Spleen (tissue), 11 donors: ENCODE measurements around the gene DNAL4. TPM values are rescaled to one million over a fixed set of nuclear protein-coding genes. Genes with fewer than 3 reads are reported as not detected.

Experiments used
- DNase-seq: peaks from one replicate; pipeline ENCODE4 v3.0.0-alpha.2; 2020
- H3K27ac ChIP-seq, 8 donors: fragments of 200-600 bp; sonication (generic) in 7 of 8; 1 replicate in 4 of 8; 2 replicates in 4 of 8; pipeline versions ENCODE4 v1.5.0 to v1.8.0; 2016 to 2021; ENCODE audit warnings: inconsistent platforms in 4 of 8, mild to moderate bottlenecking in 4 of 8, moderate library complexity in 1 of 8
- H3K27me3 ChIP-seq, 7 donors: fragments of 200-600 bp; sonication (generic) in 6 of 7; replicated peaks in 1 of 7; 1 replicate in 4 of 7; 2 replicates in 3 of 7; pipeline versions ENCODE4 v1.5.0 to v1.8.0; 2016 to 2021; ENCODE audit warnings: inconsistent platforms in 3 of 7, mild to moderate bottlenecking in 1 of 7
- H3K36me3 ChIP-seq, 6 donors: fragments of 200-600 bp; sonication (generic) in 5 of 6; 1 replicate in 4 of 6; 2 replicates in 2 of 6; pipeline versions ENCODE4 v1.5.0 to v1.8.0; 2016 to 2021; ENCODE audit warnings: inconsistent platforms in 2 of 6
- H3K4me1 ChIP-seq, 6 donors: fragments of 200-600 bp; sonication (generic) in 5 of 6; 1 replicate in 3 of 6; 2 replicates in 3 of 6; pipeline versions ENCODE4 v1.5.0 to v1.8.0; 2016 to 2021; ENCODE audit warnings: inconsistent platforms in 3 of 6
- H3K4me3 ChIP-seq, 8 donors: fragments of 200-600 bp; sonication (generic) in 7 of 8; 1 replicate in 4 of 8; 2 replicates in 4 of 8; pipeline versions ENCODE4 v1.5.0 to v1.8.0; 2016 to 2021; ENCODE audit warnings: inconsistent platforms in 4 of 8, mild to moderate bottlenecking in 4 of 8, moderate library complexity in 2 of 8
- H3K9me3 ChIP-seq, 8 donors: fragments of 200-600 bp; sonication (generic) in 7 of 8; 1 replicate in 4 of 8; 2 replicates in 4 of 8; pipeline versions ENCODE4 v1.5.0 to v1.8.0; 2016 to 2021; ENCODE audit warnings: inconsistent platforms in 4 of 8
- POLR2A ChIP-seq, 3 donors: fragments of 450-650 bp; IDR thresholded peaks; one replicate each; pipeline ENCODE4 v1.5.1; 2017; ENCODE audit warnings: antibody characterized with exemption in 3 of 3, mild to moderate bottlenecking in 1 of 3
- POLR2AphosphoS5 ChIP-seq, 3 donors: sonication (generic); formaldehyde crosslinking; IDR thresholded peaks; one replicate each; pipeline ENCODE4 v1.5.1; 2017; ENCODE audit warnings: antibody characterized with exemption in 3 of 3
- WGBS, 5 donors: extraction: QIAGEN DNeasy Blood & Tissue Kit in 3 of 5; methylation state at CpG; one replicate each; pipeline versions ENCODE4 v1.1.5 to v1.1.7; 2013 to 2018; 5-methylcytosine and 5-hydroxymethylcytosine counted together
- intact Hi-C: fragments of 100-400 bp; cut with DNase I; formaldehyde crosslinking; loops from one replicate; pipeline ENCODE4 v1.15.0; 2023; ENCODE audit warnings: low total_unique reads
- polyA plus RNA-seq, 3 donors: library from polyadenylated mRNA; stranded (reverse); fragments of 200-250 nt; gene quantifications; one replicate each; pipeline ENCODE4 v1.2.1, GENCODE V29; 2013
- total RNA-seq, 7 donors: library from RNA; depleted of rRNA in 3 of 7; stranded (reverse); fragments of >200 nt in 3 of 7; fragmentation: NEBNext Ultra II Directional in 4 of 7; extraction: Animal tissue kit (Norgen Biotek cat#: 25700) in 4 of 7; gene quantifications; one replicate each; pipeline versions ENCODE4 v1.1.0 to v1.2.1, GENCODE V29; 2016 to 2021
- TF ChIP-seq, protein P1 (sequence below), 11 experiments: fragments of 200-600 bp in 7 of 11; fragments of 450-650 bp in 4 of 11; sonication (generic) in 4 of 11; IDR thresholded peaks in 8 of 11; conservative IDR thresholded peaks in 3 of 11; 1 replicate in 7 of 11; 2 replicates in 4 of 11; pipeline versions ENCODE4 v1.4.0 to v1.8.0; 2016 to 2021; ENCODE audit warnings: antibody characterized with exemption in 11 of 11, inconsistent platforms in 4 of 11, mild to moderate bottlenecking in 1 of 11
- donor health status: healthy with polysubstance abuse.
- donor health status: DM: no; HTN: no; CAD: no; lungs with moderate emphysema.
- donor health status: DM: no; HTN: no; CAD: no.
- donor health status: Bipolar disorder and iron deficiency.
- donor health status: healthy.
- donor health status: DM: no; HTN: no; CAD: no.
- donor health status: DM: yes; HTN: yes; CAD: no.

DNAL4 gene
- total and polyA plus RNA-seq, 10 donors: 8.6 to 17.6 (median 12.5) TPM

DNA sequence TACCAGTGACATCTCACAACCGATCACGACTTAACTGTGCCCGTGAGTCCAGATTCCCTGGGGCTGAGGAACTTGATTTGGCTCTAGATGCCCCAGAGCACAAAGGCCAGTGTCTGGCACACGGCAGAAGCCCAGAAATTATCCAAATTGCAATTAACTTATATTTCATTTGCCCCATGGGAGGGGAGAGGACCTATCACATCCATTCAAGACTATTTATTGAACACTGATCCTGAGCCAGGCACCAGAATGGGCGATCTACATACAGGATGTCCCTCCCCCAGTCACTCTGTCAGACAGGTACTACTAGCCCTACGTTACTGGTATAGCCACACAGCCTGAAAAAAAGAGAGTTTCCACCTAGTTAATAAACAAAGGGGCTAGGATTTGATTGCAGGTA lies 5.1 kb downstream of the DNAL4 start:
- H3K4me1 ChIP-seq: peaks cover 12 to 47% (median 32%) of the 10 kb centered on the region in 6 donors
- 60 to 74% (median 67%) methylated on average over 6 of the region's 6 CpGs for WGBS, 5 donors
- no peak for DNase-seq
- H3K9me3 ChIP-seq: no peaks in the 10 kb centered on the region
- peak overlapping the region in 7 of 8 donors; percentile 49 to 77 (median 73) for H3K27ac ChIP-seq
- H3K27me3 ChIP-seq: no peaks in the 10 kb centered on the region
- TF ChIP-seq, protein P1, sequence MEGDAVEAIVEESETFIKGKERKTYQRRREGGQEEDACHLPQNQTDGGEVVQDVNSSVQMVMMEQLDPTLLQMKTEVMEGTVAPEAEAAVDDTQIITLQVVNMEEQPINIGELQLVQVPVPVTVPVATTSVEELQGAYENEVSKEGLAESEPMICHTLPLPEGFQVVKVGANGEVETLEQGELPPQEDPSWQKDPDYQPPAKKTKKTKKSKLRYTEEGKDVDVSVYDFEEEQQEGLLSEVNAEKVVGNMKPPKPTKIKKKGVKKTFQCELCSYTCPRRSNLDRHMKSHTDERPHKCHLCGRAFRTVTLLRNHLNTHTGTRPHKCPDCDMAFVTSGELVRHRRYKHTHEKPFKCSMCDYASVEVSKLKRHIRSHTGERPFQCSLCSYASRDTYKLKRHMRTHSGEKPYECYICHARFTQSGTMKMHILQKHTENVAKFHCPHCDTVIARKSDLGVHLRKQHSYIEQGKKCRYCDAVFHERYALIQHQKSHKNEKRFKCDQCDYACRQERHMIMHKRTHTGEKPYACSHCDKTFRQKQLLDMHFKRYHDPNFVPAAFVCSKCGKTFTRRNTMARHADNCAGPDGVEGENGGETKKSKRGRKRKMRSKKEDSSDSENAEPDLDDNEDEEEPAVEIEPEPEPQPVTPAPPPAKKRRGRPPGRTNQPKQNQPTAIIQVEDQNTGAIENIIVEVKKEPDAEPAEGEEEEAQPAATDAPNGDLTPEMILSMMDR (IDR thresholded peaks at IDR 0.05 in 8 of 11, conservative IDR thresholded peaks at IDR 0.05 in 3 of 11): no peak
- TF ChIP-seq POLR2AphosphoS5 (IDR thresholded peaks at IDR 0.05) (no peak), POLR2A (IDR thresholded peaks at IDR 0.05) (no peak)
- H3K36me3 ChIP-seq: peaks cover 0 to 16% (median 7%) of the 10 kb centered on the region in 6 donors
- intact Hi-C loops: no loop called here
- no peak overlapping the region for H3K4me3 ChIP-seq

DNA sequence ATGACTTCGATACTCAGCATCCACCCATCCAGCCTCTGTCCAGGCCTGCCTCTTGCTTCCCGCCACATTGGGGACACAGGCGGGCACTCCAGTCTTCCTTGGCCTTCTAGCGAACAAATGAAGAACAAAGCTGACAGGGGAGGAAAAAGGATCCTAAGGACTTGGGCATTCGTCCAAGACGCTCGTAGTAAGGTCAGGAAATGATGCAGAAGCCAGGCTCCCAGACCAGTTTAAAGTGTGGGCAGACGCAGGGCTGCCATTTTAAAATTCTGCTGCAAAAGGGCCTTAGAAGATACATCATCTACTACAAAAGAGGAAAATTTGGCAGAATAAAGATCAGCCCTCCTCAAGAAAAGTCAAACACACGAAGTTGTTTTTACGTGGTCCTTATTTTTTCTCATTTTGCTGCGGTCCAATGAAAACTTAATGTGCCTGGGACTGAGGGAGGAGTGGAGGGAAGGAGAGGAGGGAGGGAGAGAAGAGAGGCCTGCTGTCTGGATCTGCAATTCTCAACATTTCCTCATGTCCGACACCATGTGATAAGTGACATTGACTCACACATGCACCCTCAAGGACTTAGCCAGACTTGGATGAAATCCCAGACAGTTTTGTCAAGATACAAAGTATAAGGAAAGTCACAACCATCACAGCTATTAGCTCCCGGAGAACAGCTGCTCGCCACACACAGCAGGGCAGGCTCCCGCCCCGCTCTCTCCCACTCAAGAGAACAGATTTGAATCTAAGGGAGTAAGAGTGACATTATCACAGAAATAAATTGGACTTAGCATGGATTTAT lies 5.7 kb downstream of the DNAL4 start:
- H3K27ac ChIP-seq: peak overlapping the region in 7 of 8 donors; percentile 49 to 77 (median 73)
- TF ChIP-seq POLR2A (IDR thresholded peaks at IDR 0.05) (no peak), POLR2AphosphoS5 (IDR thresholded peaks at IDR 0.05) (peak in 2 of 3 donors; percentile 46 to 55)
- TF ChIP-seq, protein P1 (IDR thresholded peaks at IDR 0.05 in 8 of 11, conservative IDR thresholded peaks at IDR 0.05 in 3 of 11): no peak
- peaks cover 0 to 16% (median 7%) of the 10 kb centered on the region in 6 donors for H3K36me3 ChIP-seq
- H3K4me1 ChIP-seq: peaks cover 10 to 42% (median 28%) of the 10 kb centered on the region in 6 donors
- no peaks in the 10 kb centered on the region for H3K27me3 ChIP-seq
- DNase-seq: no peak
- 53 to 70% (median 55%) methylated on average over 16 of the region's 16 CpGs for WGBS, 5 donors
- no peak overlapping the region for H3K4me3 ChIP-seq
- intact Hi-C loops: no loop called here
- no peaks in the 10 kb centered on the region for H3K9me3 ChIP-seq

DNA sequence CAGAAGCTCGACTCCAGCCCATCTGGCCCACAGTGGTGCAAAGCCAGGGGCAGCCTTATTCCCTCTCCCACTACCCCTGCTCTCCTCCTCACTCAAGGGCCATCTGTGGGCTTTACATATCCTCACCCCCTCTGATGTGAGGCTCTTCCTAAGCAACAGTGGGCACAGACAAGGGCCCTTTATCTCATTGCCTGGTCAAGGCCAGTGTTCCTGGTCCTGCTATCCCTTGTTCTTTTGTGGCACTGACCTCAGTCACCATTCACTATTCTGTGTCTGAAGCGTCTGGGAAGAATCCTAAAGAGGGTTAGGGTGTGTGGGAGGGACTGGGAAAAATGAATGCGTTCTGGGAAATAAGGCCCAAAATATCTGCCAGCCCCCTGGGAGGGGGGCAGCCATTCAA lies 7.3 kb downstream of the DNAL4 start:
- peaks cover 15 to 48% (median 31%) of the 10 kb centered on the region in 6 donors for H3K4me1 ChIP-seq
- H3K9me3 ChIP-seq: no peaks in the 10 kb centered on the region
- TF ChIP-seq, protein P1 (IDR thresholded peaks at IDR 0.05 in 8 of 11, conservative IDR thresholded peaks at IDR 0.05 in 3 of 11): no peak
- TF ChIP-seq POLR2AphosphoS5 (IDR thresholded peaks at IDR 0.05) (no peak), POLR2A (IDR thresholded peaks at IDR 0.05) (no peak)
- intact Hi-C loops: no loop called here
- WGBS, 5 donors: 81 to 91% (median 87%) methylated on average over 3 of the region's 3 CpGs
- DNase-seq: no peak
- H3K4me3 ChIP-seq: no peak overlapping the region
- peak overlapping the region in 2 of 8 donors; percentile 8 to 21 for H3K27ac ChIP-seq
- H3K36me3 ChIP-seq: peaks cover 0 to 21% (median 7%) of the 10 kb centered on the region in 6 donors
- H3K27me3 ChIP-seq: no peaks in the 10 kb centered on the region

DNA sequence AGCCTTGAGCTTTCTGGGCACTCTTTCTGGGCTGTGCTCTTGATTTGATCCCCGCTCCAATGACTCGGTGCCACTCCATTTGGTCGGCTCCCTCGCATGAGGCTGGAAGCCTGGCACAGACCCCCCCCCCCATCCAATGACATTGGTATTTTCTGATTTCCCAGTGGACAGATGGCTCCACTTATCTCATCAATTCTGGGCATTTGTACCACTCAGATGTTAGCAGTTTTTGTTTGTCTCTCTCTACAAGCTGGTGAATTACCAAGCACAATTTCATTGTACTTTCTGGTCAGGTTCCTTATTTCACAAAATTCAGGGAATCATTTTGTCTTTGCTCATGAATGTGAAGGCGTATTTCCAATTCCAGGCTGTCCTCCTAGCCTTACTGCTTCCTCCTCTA lies 9.1 kb downstream of the DNAL4 start:
- no peak for TF ChIP-seq POLR2AphosphoS5 (IDR thresholded peaks at IDR 0.05)
- TF ChIP-seq, protein P1 (IDR thresholded peaks at IDR 0.05 in 8 of 11, conservative IDR thresholded peaks at IDR 0.05 in 3 of 11): no peak
- H3K27me3 ChIP-seq: no peaks in the 10 kb centered on the region
- H3K36me3 ChIP-seq: peaks cover 0 to 28% (median 7%) of the 10 kb centered on the region in 6 donors
- WGBS, 5 donors: 91 to 98% (median 97%) methylated on average over 5 of the region's 5 CpGs
- intact Hi-C loops: loop anchor here (5.0 kb wide), 1 partner anchor 72 kb away; no protein-coding TSS in a partner anchor
- no peak overlapping the region for H3K4me3 ChIP-seq
- H3K27ac ChIP-seq: no peak overlapping the region
- DNase-seq: no peak
- peaks cover 15 to 48% (median 31%) of the 10 kb centered on the region in 6 donors for H3K4me1 ChIP-seq
- no peaks in the 10 kb centered on the region for H3K9me3 ChIP-seq
